K562 (cell line): ENCODE data around the gene KATNB1. TPM values are rescaled to one million over a fixed set of nuclear protein-coding genes. Genes with fewer than 3 reads are reported as not detected.

Experiments used
- ATAC-seq: fragments of 200-7000 bp; cut with Tn5 transposase; 3 replicates; pipeline ENCODE4 v1.9.1; 2020; ENCODE audit warnings: moderate library complexity
- BruUV-seq: library from RNA; stranded (reverse); fragments of 400-500 nt; replicated peaks from 2 replicates; lab custom pipeline; 2021; lab: Mats Ljungman, UMichigan
- CTCF ChIA-PET: fragments of 300-600 bp; formaldehyde crosslinking; extraction: SDS; loops from one replicate; lab custom pipeline; 2021; ENCODE audit warnings: low intra/inter-chr PET ratio; lab: Yijun Ruan, JAX
- POLR2A ChIA-PET: fragments of 300-600, 350-650 bp; sonication (Branson Sonifier 250); formaldehyde crosslinking; extraction: SDS; loops from one replicate; lab custom pipeline; 2021; ENCODE audit warnings: antibody characterized with exemption, inconsistent platforms; lab: Yijun Ruan, JAX
- DNase-seq, 4 experiments: peaks; one replicate each; pipeline versions ENCODE4 v3.0.0 to v3.0.0-alpha.2; 2011 to 2018; ENCODE audit warnings: low spot score in 3 of 4, mixed read lengths in 3 of 4; ENCODE audit errors: extremely low read depth in 1 of 4
- FAIRE-seq: peaks from 2 replicates; lab custom pipeline; 2011; peaks lifted over from hg19 to GRCh38; lab: Jason Lieb, UNC
- H2AFZ ChIP-seq: 2 replicates; pipeline ENCODE4 v1.6.0; 2011; ENCODE audit warnings: low read depth, low read length, control low read depth, inconsistent platforms
- H3K27ac ChIP-seq: fragments of 200-600 bp; 3 replicates; pipeline ENCODE4 v1.8.0; 2011; ENCODE audit warnings: low read depth, mild to moderate bottlenecking, control low read depth, inconsistent platforms, low read length, moderate library complexity, mixed read lengths; ENCODE audit errors: extremely low read depth
- H3K27me3 ChIP-seq, 2 experiments: fragments of 300-600 bp in 1 of 2; 2 replicates in 1 of 2; 3 replicates in 1 of 2; pipeline versions ENCODE4 v1.6.0 to v1.8.0; 2011; ENCODE audit warnings: inconsistent platforms in 2 of 2, low read length in 2 of 2, mild to moderate bottlenecking in 1 of 2, mixed read lengths in 1 of 2, moderate library complexity in 1 of 2; ENCODE audit not compliant: control insufficient read depth in 2 of 2, insufficient read depth in 2 of 2
- H3K36me3 ChIP-seq: fragments of 300-600 bp; 3 replicates; pipeline ENCODE4 v1.8.0; 2011; ENCODE audit warnings: mild to moderate bottlenecking, low read length, inconsistent platforms; ENCODE audit not compliant: control insufficient read depth, insufficient read depth
- H3K4me1 ChIP-seq, 2 experiments: fragments of 200-600 bp in 1 of 2; replicated peaks in 1 of 2; 2 replicates in 1 of 2; 3 replicates in 1 of 2; pipeline versions ENCODE4 v1.5.1 to v1.8.0; 2011; ENCODE audit warnings: inconsistent platforms in 2 of 2, low read length in 2 of 2, mild to moderate bottlenecking in 1 of 2, mixed read lengths in 1 of 2, moderate library complexity in 1 of 2; ENCODE audit not compliant: control insufficient read depth in 2 of 2, insufficient read depth in 2 of 2
- H3K4me2 ChIP-seq: 2 replicates; pipeline ENCODE4 v1.6.1; 2011; ENCODE audit warnings: low read length, control low read depth, inconsistent platforms, mixed read lengths; ENCODE audit not compliant: insufficient read depth
- H3K4me3 ChIP-seq: fragments of 200-600 bp; sonication (generic), shearing (Covaris generic); 2 replicates; pipeline ENCODE4 v1.5.1; 2016; ENCODE audit warnings: control low read depth, inconsistent platforms
- H3K79me2 ChIP-seq: fragments of 200-600 bp; 3 replicates; pipeline ENCODE4 v1.8.0; 2011; ENCODE audit warnings: low read length, inconsistent platforms; ENCODE audit not compliant: control insufficient read depth, insufficient read depth
- H3K9ac ChIP-seq, 2 experiments: 2 replicates each; pipeline versions ENCODE4 v1.6.0 to v1.6.1; 2011; ENCODE audit warnings: low read depth in 2 of 2, low read length in 2 of 2, control low read depth in 1 of 2, inconsistent platforms in 1 of 2, mild to moderate bottlenecking in 1 of 2, mixed read lengths in 1 of 2; ENCODE audit not compliant: insufficient read depth in 1 of 2
- H3K9me1 ChIP-seq: one replicate; pipeline ENCODE4 v1.6.0; 2011; ENCODE audit warnings: inconsistent platforms, mild to moderate bottlenecking, low read length, moderate library complexity; ENCODE audit not compliant: control insufficient read depth, insufficient read depth
- H3K9me3 ChIP-seq: replicated peaks from 2 replicates; pipeline ENCODE4 v1.5.1; 2011; ENCODE audit warnings: low read depth, low read length, inconsistent platforms; ENCODE audit not compliant: control insufficient read depth, insufficient read depth
- H4K20me1 ChIP-seq: replicated peaks from 2 replicates; pipeline ENCODE4 v1.6.1; 2011; ENCODE audit warnings: low read length, inconsistent platforms, mixed read lengths; ENCODE audit not compliant: control insufficient read depth, insufficient read depth
- AFF1 ChIP-seq, 2 experiments: fragments of 450-650 bp; IDR thresholded peaks; 2 replicates each; pipeline ENCODE4 v1.6.1; 2018; ENCODE audit warnings: mild to moderate bottlenecking in 2 of 2, low read depth in 1 of 2; ENCODE audit not compliant: partially characterized antibody in 2 of 2
- ATF7 ChIP-seq: fragments of 450-650 bp; IDR thresholded peaks from 2 replicates; pipeline ENCODE4 v1.7.1; 2014; ENCODE audit warnings: mild to moderate bottlenecking, moderate library complexity
- CHD4 ChIP-seq: fragments of 200-600 bp; sonication (generic); IDR thresholded peaks from 3 replicates; pipeline ENCODE4 v1.6.1; 2012; ENCODE audit warnings: low read depth, mild to moderate bottlenecking, mixed read lengths, low read length, inconsistent platforms; ENCODE audit not compliant: insufficient read depth, insufficient replicate concordance, poor library complexity, severe bottlenecking
- ELF4 ChIP-seq: fragments of 450-650 bp; formaldehyde crosslinking; IDR thresholded peaks from 2 replicates; pipeline ENCODE4 v1.4.0; 2022; ENCODE audit warnings: missing genetic modification characterization
- FOXO4 ChIP-seq: fragments of 450-650 bp; formaldehyde crosslinking; IDR thresholded peaks from 2 replicates; pipeline ENCODE4 v1.4.0; 2020; ENCODE audit warnings: mild to moderate bottlenecking, moderate library complexity
- HCFC1 ChIP-seq: IDR thresholded peaks from 2 replicates; pipeline ENCODE4 v1.6.1; 2012; ENCODE audit warnings: low read depth, low read length, improper control_type of control experiment
- LEF1 ChIP-seq: fragments of 450-650 bp; IDR thresholded peaks from 2 replicates; pipeline ENCODE4 v1.6.1; 2016; ENCODE audit warnings: mild to moderate bottlenecking
- MTA3 ChIP-seq: fragments of 450-650 bp; formaldehyde crosslinking; IDR thresholded peaks from 2 replicates; pipeline ENCODE4 v1.6.1; 2017; ENCODE audit warnings: mild to moderate bottlenecking, borderline replicate concordance
- NFRKB ChIP-seq: fragments of 450-650 bp; IDR thresholded peaks from 2 replicates; pipeline ENCODE4 v1.6.1; 2016; ENCODE audit warnings: low read depth
- TBL1XR1 ChIP-seq, 2 experiments: IDR thresholded peaks; 2 replicates each; pipeline ENCODE4 v1.6.1; 2012; ENCODE audit warnings: improper control_type of control experiment in 2 of 2, low read length in 2 of 2, mild to moderate bottlenecking in 1 of 2
- XRCC4 ChIP-seq: IDR thresholded peaks from one replicate; pipeline ENCODE4 v1.6.1; 2011; ENCODE audit not compliant: insufficient read depth, insufficient read length; ENCODE audit errors: extremely low read depth
- YBX1 ChIP-seq: fragments of 450-650 bp; IDR thresholded peaks from 2 replicates; pipeline ENCODE4 v1.7.1; 2016; ENCODE audit warnings: mild to moderate bottlenecking
- ZNF140 ChIP-seq: fragments of 250-450 bp; sonication (Bioruptor Pico); IDR thresholded peaks from 2 replicates; pipeline ENCODE4 v1.8.0; 2021; ENCODE audit warnings: moderate library complexity, mild to moderate bottlenecking, inconsistent platforms
- ZNF583 ChIP-seq: fragments of 250-450 bp; sonication (Bioruptor Pico); IDR thresholded peaks from 2 replicates; pipeline ENCODE4 v1.4.0; 2020
- WGBS: fragments of 100-300 bp; shearing (Covaris generic); methylation state at CpG from one replicate; pipeline ENCODE4 v1.1.6; 2016; ENCODE audit warnings: low coverage, mixed read lengths; ENCODE audit not compliant: insufficient coverage; ENCODE audit errors: missing lambda C conversion rate; 5-methylcytosine and 5-hydroxymethylcytosine counted together
- in situ Hi-C: fragments of 300-500 bp; cut with MboI; formaldehyde crosslinking; loops from 4 replicates; pipeline ENCODE4 v1.15.0; 2018; ENCODE audit warnings: inconsistent platforms, mixed read lengths
- intact Hi-C: fragments of 100-400 bp; cut with micrococcal nuclease; formaldehyde crosslinking; loops from 2 replicates; pipeline ENCODE4 v1.14.2; 2022
- polyA plus RNA-seq, 8 experiments: library from polyadenylated mRNA; depleted of rRNA in 4 of 8; stranded (reverse) in 5 of 8; unstranded in 3 of 8; fragments of >200 nt; fragmentation: Nextera tagmentation in 2 of 8; fragmentation: Illumina TruSeq in 1 of 8; extraction: Ambion mirVana in 2 of 8; extraction: Trizol in 1 of 8; gene quantifications; 2 replicates each; pipeline versions ENCODE4 v1.2.1 to v1.2.3, GENCODE V29; 2011 to 2014; ENCODE audit warnings: inconsistent platforms in 1 of 8, missing spikeins in 1 of 8
- total RNA-seq, 7 experiments: library from RNA; depleted of rRNA in 6 of 7; stranded (reverse); fragments of >200 nt in 6 of 7; fragmentation: Illumina TruSeq in 2 of 7; extraction: Trizol in 2 of 7; gene quantifications; 2 replicates each; pipeline versions ENCODE4 v1.2.1 to v1.2.3, GENCODE V29; 2011 to 2021; ENCODE audit warnings: low replicate concordance in 1 of 7

Gene KATNB1
- total and polyA plus RNA-seq, 9 of the 15 experiments (the other 6 are each of a cell fraction or from before 2014, with no cell fraction given) = 1.2 to 52.6 (median 21.9) TPM

GRCh38 chr16:57694231-57694724 is 41.3 kb upstream of the KATNB1 start (continued):
- TF ChIP-seq ELF4 (CRISPR knock-in tag) (no peak), YBX1 (no peak), ATF7 (no peak), ZNF140 (CRISPR knock-in tag) (no peak), FOXO4 (CRISPR knock-in tag) (no peak), TBL1XR1 (IDR thresholded peaks at IDR 0.05; ENCODE audit: low read length in 2 of 2) (no peak), MTA3 (no peak)

- Histone ChIP-seq H4K20me1 (no peaks in the 10 kb centered on the region), H3K27ac (peak within 1 kb of the TSS; percentile 5; the same call in 1 of the 3 replicates), H3K4me3 (peak within 1 kb of the TSS; percentile 31; the same call in 1 of the 2 replicates), H3K9ac (peak within 1 kb of the TSS; percentile 10 to 72; a peak in 2 of 4 replicates), H3K4me1 (peaks cover 37 to 51% of the 10 kb centered on the region in 2 experiments; a peak in 4 of 5 replicates), H3K9me3 (0 out of 2 replicates have a peak, but pooled peaks cover 2% of the 10 kb centered on the region), H2AFZ (peak within 1 kb of the TSS; percentile 60), H3K9me1 (no peaks in the 10 kb centered on the region), H3K36me3 (no peaks in the 10 kb centered on the region), H3K27me3 (no peaks in the 10 kb centered on the region), H3K4me2 (peak within 1 kb of the TSS; percentile 80), H3K79me2 (no peaks in the 10 kb centered on the region)
- ChIA-PET POLR2A (interaction anchor here (0.6 to 1.5 kb wide), 4 partner anchors 9 to 41 kb away, joined by 3 to 4 read pairs (median 4); partner anchors contain the start of gene KATNB1), CTCF (no interaction called here)
- FAIRE-seq (peak; percentile 91), DNase-seq (peak; percentile 81 to 85 (median 82)), ATAC-seq (peak; percentile 81)
- BruUV-seq = no TSS peak
- WGBS = 9% methylated on average over 6 of the region's 8 CpGs
- in situ Hi-C loops (no loop called here), intact Hi-C loops (loop anchor here (5.0 kb wide), 1 partner anchor 42 kb away; the partner anchor contains the start of gene KATNB1)
- TF ChIP-seq XRCC4 (no peak), HCFC1 (peak; percentile 92), LEF1 (0 out of 2 replicates have a peak, but pooled peaks have one; percentile 37), AFF1 (IDR thresholded peaks at IDR 0.05; ENCODE audit: low read depth in 1 of 2, partially characterized antibody in 2 of 2) (peak in 1 of 2 experiments; percentile 91), ZNF583 (CRISPR knock-in tag) (no peak), NFRKB (no peak), CHD4 (no peak)
Measured at GRCh38 chr16:57694725-57695679, 40.6 kb upstream of the KATNB1 start, which contains the start of gene DRC7. Gene DRC7 (plus strand): TSS chr16:57694806. CDS start chr16:57697950, 3,144 bp downstream.
